C4-2B (cell line): Measurements from ENCODE around the gene HK1.

Source experiments
- H3K27ac ChIP-seq: fragments of 450-650 bp; 2 replicates; pipeline ENCODE4 v1.5.1; 2017
- CTCF ChIP-seq: fragments of 450-650 bp; conservative IDR thresholded peaks from 2 replicates; pipeline ENCODE4 v1.5.1; 2017; ENCODE audit warnings: mild to moderate bottlenecking
- ZFX ChIP-seq: fragments of 450-650 bp; IDR thresholded peaks from 2 replicates; pipeline ENCODE4 v1.6.1; 2017

The HK1 gene

GRCh38 chr10:69428165-69428564, 149.9 kb downstream of the HK1 start:
- no peak for TF ChIP-seq CTCF
- no peak for TF ChIP-seq ZFX
- H3K27ac ChIP-seq: no peak overlapping the region

GRCh38 chr10:69434169-69434568, 155.9 kb downstream of the HK1 start:
- no peak for TF ChIP-seq ZFX
- TF ChIP-seq CTCF: no peak
- H3K27ac ChIP-seq: no peak overlapping the region

GRCh38 chr10:69434926-69435325, 156.6 kb downstream of the HK1 start:
- TF ChIP-seq CTCF: no peak
- no peak for TF ChIP-seq ZFX
- H3K27ac ChIP-seq: no peak overlapping the region

- TF ChIP-seq ZFX: no peak
- no peak for TF ChIP-seq CTCF
- H3K27ac ChIP-seq: no peak overlapping the region
Observed at GRCh38 chr10:69435966-69436520, 157.7 kb downstream of the HK1 start.

GRCh38 chr10:69437321-69438259, 159.3 kb downstream of the HK1 start:
- TF ChIP-seq ZFX: no peak
- no peak for TF ChIP-seq CTCF
- peak overlapping the region; percentile 76 for H3K27ac ChIP-seq

GRCh38 chr10:69438536-69439349, 160.4 kb downstream of the HK1 start:
- H3K27ac ChIP-seq: peak overlapping the region; percentile 76
- no peak for TF ChIP-seq CTCF
- TF ChIP-seq ZFX: no peak

GRCh38 chr10:69439350-69439739, 161.0 kb downstream of the HK1 start:
- H3K27ac ChIP-seq: peak overlapping the region; percentile 76
- TF ChIP-seq ZFX (no peak), CTCF (no peak)
